ENCODE measurements around the gene GABRR2.
A peak's percentile ranks its signal among the peaks of the same experiment; 100 is the strongest.
"Not testable (repeated sequence)": the region's sequence is repeated elsewhere in the genome, so short reads cannot be mapped to it uniquely, and the experiment has no call there.

Gene GABRR2

GRCh38 chr6:89239338-89239737 lies 75.8 kb downstream of the GABRR2 start (continued):
- TF ChIP-seq TSHZ2 (CRISPR knock-in tag; IDR thresholded peaks at IDR 0.05): no peak

- no peak for ATAC-seq
- TF ChIP-seq ZC3H10 (CRISPR knock-in tag; IDR thresholded peaks at IDR 0.05) (no peak), CREB5 (CRISPR knock-in tag; IDR thresholded peaks at IDR 0.05; ENCODE audit: low read depth) (no peak), OSR1 (CRISPR knock-in tag; IDR thresholded peaks at IDR 0.05) (no peak), PATZ1 (CRISPR knock-in tag; IDR thresholded peaks at IDR 0.05; ENCODE audit: borderline replicate concordance) (no peak), ZFP30 (CRISPR knock-in tag; IDR thresholded peaks at IDR 0.05) (no peak), PPARA (CRISPR knock-in tag; IDR thresholded peaks at IDR 0.05; ENCODE audit: borderline replicate concordance) (no peak), SNAI2 (CRISPR knock-in tag; IDR thresholded peaks at IDR 0.05) (no peak), POU6F1 (CRISPR knock-in tag; IDR thresholded peaks at IDR 0.05; ENCODE audit: borderline replicate concordance, low read depth) (no peak), ESRRG (CRISPR knock-in tag; IDR thresholded peaks at IDR 0.05) (no peak)
Measured at GRCh38 chr6:89237158-89237557, 77.9 kb downstream of the GABRR2 start.

- not testable (repeated sequence) for ATAC-seq
Measured at GRCh38 chr6:89233605-89234004, 81.5 kb downstream of the GABRR2 start.

- no peak for ATAC-seq
- TF ChIP-seq CREB5 (CRISPR knock-in tag; IDR thresholded peaks at IDR 0.05; ENCODE audit: low read depth) (0 out of 2 replicates have a peak, but pooled peaks have one; percentile 59), ZNF8 (CRISPR knock-in tag; IDR thresholded peaks at IDR 0.05) (no peak), TCF4 (CRISPR knock-in tag; IDR thresholded peaks at IDR 0.05; ENCODE audit: borderline replicate concordance) (peak; percentile 66; the same call in 1 of the 2 replicates), ISL1 (CRISPR knock-in tag; IDR thresholded peaks at IDR 0.05) (peak; percentile 98; the same call in 1 of the 2 replicates), CSRNP3 (CRISPR knock-in tag; IDR thresholded peaks at IDR 0.05) (no peak)
Measured at GRCh38 chr6:89222712-89223039, 92.4 kb downstream of the GABRR2 start.

- TF ChIP-seq TSHZ2 (CRISPR knock-in tag; IDR thresholded peaks at IDR 0.05) (peak; percentile 65; the same call in 1 of the 2 replicates), ZNF565 (CRISPR knock-in tag; conservative IDR thresholded peaks at IDR 0.05; ENCODE audit: low read depth) (no peak), GLIS3 (CRISPR knock-in tag; IDR thresholded peaks at IDR 0.05) (0 out of 2 replicates have a peak, but pooled peaks have one; percentile 51), PATZ1 (CRISPR knock-in tag; IDR thresholded peaks at IDR 0.05; ENCODE audit: borderline replicate concordance) (peak; percentile 79; the same call in 1 of the 2 replicates), OSR1 (CRISPR knock-in tag; IDR thresholded peaks at IDR 0.05) (no peak), TOX (CRISPR knock-in tag; IDR thresholded peaks at IDR 0.05; ENCODE audit: borderline replicate concordance) (no peak), ZC3H10 (CRISPR knock-in tag; IDR thresholded peaks at IDR 0.05) (0 out of 2 replicates have a peak, but pooled peaks have one; percentile 17)
Measured at GRCh38 chr6:89221971-89222711, 93.0 kb downstream of the GABRR2 start.

More at GRCh38 chr6:89221971-89222711, 93.0 kb downstream of the GABRR2 start:
- peak; percentile 63 for ATAC-seq
